HG03139 (cell line): ENCODE results near the gene CCDC30.
"Not testable (repeated sequence)": the region's sequence is repeated elsewhere in the genome, so short reads cannot be mapped to it uniquely, and the experiment has no call there.

ENCODE experiments used
- ATAC-seq: cut with Tn5 transposase; IDR thresholded peaks from one replicate; pipeline ENCODE4 v1.9.1; 2021; ENCODE audit not compliant: unreplicated experiment

CCDC30 gene

GRCh38 chr1:42450061-42450460 is 13.0 kb upstream of the CCDC30 start:
- ATAC-seq: no peak

GRCh38 chr1:42453386-42453785 is 9.7 kb upstream of the CCDC30 start:
- no peak for ATAC-seq

GRCh38 chr1:42454403-42454802 is 8.7 kb upstream of the CCDC30 start:
- ATAC-seq: no peak

- peak; percentile 79 for ATAC-seq
These were observed 6.9 kb upstream of the CCDC30 start, which contains the start of the genes PPCS and ZMYND12 for GRCh38 chr1:42456010-42456753. Gene PPCS (plus strand): TSS chr1:42456543. CDS start chr1:42456566, 23 bp downstream. Gene ZMYND12 (minus strand): TSS chr1:42456022. CDS start chr1:42455997, 25 bp downstream.

- peak; percentile 51 for ATAC-seq
These were observed 6.4 kb upstream of the CCDC30 start for GRCh38 chr1:42456754-42457089.

- ATAC-seq: no peak
These were observed 1.9 kb upstream of the CCDC30 start for GRCh38 chr1:42461196-42461595.

GRCh38 chr1:42463921-42464320 is 835 bp downstream of the CCDC30 start:
- no peak for ATAC-seq

- ATAC-seq: no peak
These were observed 2.9 kb downstream of the CCDC30 start for GRCh38 chr1:42466030-42466429.

GRCh38 chr1:42469727-42470126 is 6.6 kb downstream of the CCDC30 start:
- no peak for ATAC-seq

- no peak for ATAC-seq
These were observed 13.5 kb downstream of the CCDC30 start for GRCh38 chr1:42476605-42477004.

GRCh38 chr1:42477354-42477753 is 14.3 kb downstream of the CCDC30 start:
- not testable (repeated sequence) for ATAC-seq

- no peak for ATAC-seq
These were observed 14.7 kb downstream of the CCDC30 start for GRCh38 chr1:42477775-42478174.

GRCh38 chr1:42479621-42480020 is 16.5 kb downstream of the CCDC30 start:
- no peak for ATAC-seq

GRCh38 chr1:42480921-42481320 is 17.8 kb downstream of the CCDC30 start:
- ATAC-seq: no peak

- ATAC-seq: no peak
These were observed 19.6 kb downstream of the CCDC30 start for GRCh38 chr1:42482635-42483153.

- ATAC-seq: no peak
These were observed 21.3 kb downstream of the CCDC30 start for GRCh38 chr1:42484382-42484781.

GRCh38 chr1:42490237-42490636 is 27.2 kb downstream of the CCDC30 start:
- ATAC-seq: no peak

- ATAC-seq: not testable (repeated sequence)
These were observed 38.9 kb downstream of the CCDC30 start for GRCh38 chr1:42502031-42502430.

GRCh38 chr1:42504535-42505128 is 41.5 kb downstream of the CCDC30 start:
- no peak for ATAC-seq

GRCh38 chr1:42506576-42506975 is 43.5 kb downstream of the CCDC30 start:
- ATAC-seq: no peak

GRCh38 chr1:42511581-42512155 is 48.6 kb downstream of the CCDC30 start:
- ATAC-seq: not testable (repeated sequence)

- ATAC-seq: no peak
These were observed 55.8 kb downstream of the CCDC30 start for GRCh38 chr1:42518908-42519307.
